Panc1 (cell line): ENCODE data around the gene PRMT5.

Experiments
- POLR2AphosphoS5 ChIP-seq: IDR thresholded peaks from 2 replicates; pipeline ENCODE4 v1.6.1; 2012; ENCODE audit warnings: mild to moderate bottlenecking, low read depth, low read length, moderate library complexity
- SIN3A ChIP-seq: IDR thresholded peaks from 2 replicates; pipeline ENCODE4 v1.6.1; 2012; ENCODE audit warnings: low read depth, mild to moderate bottlenecking, low read length, moderate library complexity, borderline replicate concordance; ENCODE audit not compliant: insufficient read depth
- TCF7L2 ChIP-seq: IDR thresholded peaks from 2 replicates; pipeline ENCODE4 v1.6.1; 2011; ENCODE audit warnings: mild to moderate bottlenecking, low read depth, low read length, inconsistent platforms
- TF ChIP-seq, protein P1 (sequence below): fragments of 450-650 bp; IDR thresholded peaks from 2 replicates; pipeline ENCODE4 v1.5.1; 2017; ENCODE audit warnings: mild to moderate bottlenecking
- TF ChIP-seq, protein P2 (sequence below), 2 experiments: IDR thresholded peaks; 2 replicates each; pipeline ENCODE4 v1.6.1; 2011 to 2012; ENCODE audit warnings: low read depth in 2 of 2, control low read depth in 1 of 2, low read length in 1 of 2, mild to moderate bottlenecking in 1 of 2, moderate library complexity in 1 of 2; ENCODE audit not compliant: insufficient read depth in 1 of 2

DNA sequence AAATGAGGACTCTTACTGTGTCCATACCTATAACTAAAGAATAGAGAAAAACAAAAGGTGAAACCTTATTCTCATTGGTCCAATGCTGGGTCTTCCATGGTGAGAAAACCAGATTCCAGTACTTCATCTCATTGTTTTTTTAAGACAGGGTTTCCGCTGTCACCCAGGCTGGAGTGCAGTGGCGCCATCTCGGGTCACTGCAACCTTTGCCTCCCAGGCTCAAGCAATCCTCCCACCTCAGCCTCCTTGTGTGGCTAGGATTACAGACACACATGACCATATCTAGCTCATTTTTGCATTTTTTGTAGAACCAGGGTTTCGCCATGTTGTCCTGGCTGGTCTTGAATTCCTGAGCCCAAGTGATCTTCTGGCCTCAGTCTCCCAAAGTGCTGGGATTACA lies 23.5 kb downstream of the PRMT5 start:
- TF ChIP-seq, protein P1, sequence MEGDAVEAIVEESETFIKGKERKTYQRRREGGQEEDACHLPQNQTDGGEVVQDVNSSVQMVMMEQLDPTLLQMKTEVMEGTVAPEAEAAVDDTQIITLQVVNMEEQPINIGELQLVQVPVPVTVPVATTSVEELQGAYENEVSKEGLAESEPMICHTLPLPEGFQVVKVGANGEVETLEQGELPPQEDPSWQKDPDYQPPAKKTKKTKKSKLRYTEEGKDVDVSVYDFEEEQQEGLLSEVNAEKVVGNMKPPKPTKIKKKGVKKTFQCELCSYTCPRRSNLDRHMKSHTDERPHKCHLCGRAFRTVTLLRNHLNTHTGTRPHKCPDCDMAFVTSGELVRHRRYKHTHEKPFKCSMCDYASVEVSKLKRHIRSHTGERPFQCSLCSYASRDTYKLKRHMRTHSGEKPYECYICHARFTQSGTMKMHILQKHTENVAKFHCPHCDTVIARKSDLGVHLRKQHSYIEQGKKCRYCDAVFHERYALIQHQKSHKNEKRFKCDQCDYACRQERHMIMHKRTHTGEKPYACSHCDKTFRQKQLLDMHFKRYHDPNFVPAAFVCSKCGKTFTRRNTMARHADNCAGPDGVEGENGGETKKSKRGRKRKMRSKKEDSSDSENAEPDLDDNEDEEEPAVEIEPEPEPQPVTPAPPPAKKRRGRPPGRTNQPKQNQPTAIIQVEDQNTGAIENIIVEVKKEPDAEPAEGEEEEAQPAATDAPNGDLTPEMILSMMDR, result no peak
- TF ChIP-seq SIN3A, result no peak
- no peak for TF ChIP-seq POLR2AphosphoS5
- TF ChIP-seq, protein P2, sequence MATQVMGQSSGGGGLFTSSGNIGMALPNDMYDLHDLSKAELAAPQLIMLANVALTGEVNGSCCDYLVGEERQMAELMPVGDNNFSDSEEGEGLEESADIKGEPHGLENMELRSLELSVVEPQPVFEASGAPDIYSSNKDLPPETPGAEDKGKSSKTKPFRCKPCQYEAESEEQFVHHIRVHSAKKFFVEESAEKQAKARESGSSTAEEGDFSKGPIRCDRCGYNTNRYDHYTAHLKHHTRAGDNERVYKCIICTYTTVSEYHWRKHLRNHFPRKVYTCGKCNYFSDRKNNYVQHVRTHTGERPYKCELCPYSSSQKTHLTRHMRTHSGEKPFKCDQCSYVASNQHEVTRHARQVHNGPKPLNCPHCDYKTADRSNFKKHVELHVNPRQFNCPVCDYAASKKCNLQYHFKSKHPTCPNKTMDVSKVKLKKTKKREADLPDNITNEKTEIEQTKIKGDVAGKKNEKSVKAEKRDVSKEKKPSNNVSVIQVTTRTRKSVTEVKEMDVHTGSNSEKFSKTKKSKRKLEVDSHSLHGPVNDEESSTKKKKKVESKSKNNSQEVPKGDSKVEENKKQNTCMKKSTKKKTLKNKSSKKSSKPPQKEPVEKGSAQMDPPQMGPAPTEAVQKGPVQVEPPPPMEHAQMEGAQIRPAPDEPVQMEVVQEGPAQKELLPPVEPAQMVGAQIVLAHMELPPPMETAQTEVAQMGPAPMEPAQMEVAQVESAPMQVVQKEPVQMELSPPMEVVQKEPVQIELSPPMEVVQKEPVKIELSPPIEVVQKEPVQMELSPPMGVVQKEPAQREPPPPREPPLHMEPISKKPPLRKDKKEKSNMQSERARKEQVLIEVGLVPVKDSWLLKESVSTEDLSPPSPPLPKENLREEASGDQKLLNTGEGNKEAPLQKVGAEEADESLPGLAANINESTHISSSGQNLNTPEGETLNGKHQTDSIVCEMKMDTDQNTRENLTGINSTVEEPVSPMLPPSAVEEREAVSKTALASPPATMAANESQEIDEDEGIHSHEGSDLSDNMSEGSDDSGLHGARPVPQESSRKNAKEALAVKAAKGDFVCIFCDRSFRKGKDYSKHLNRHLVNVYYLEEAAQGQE (IDR thresholded peaks at IDR 0.05; ENCODE audit: insufficient read depth in 1 of 2, low read depth in 2 of 2, low read length in 1 of 2), result no peak
- no peak for TF ChIP-seq TCF7L2
